ENCODE measurements around the gene TBC1D2B. TPM values are rescaled to one million over a fixed set of nuclear protein-coding genes. Genes with fewer than 3 reads are reported as not detected.

TBC1D2B gene
- total and polyA plus RNA-seq, 2 of the 4 experiments (the other 2 are of a cell fraction) = 17.7 to 28.3 TPM

GRCh38 chr15:78088773-78089080 is 11.2 kb upstream of the TBC1D2B start:
- peaks cover 27% of the 10 kb centered on the region for H3K4me1 ChIP-seq (ENCODE audit: control insufficient read depth, insufficient read depth, low read length)
- H3K9me3 ChIP-seq (ENCODE audit: control insufficient read depth, insufficient read depth, low read length) = no peaks in the 10 kb centered on the region
- CTCF ChIA-PET = interaction anchor here (1.0 kb wide), 1 partner anchor 13 kb away, joined by 3 read pairs; no protein-coding TSS in a partner anchor
- no peak overlapping the region for H3K27ac ChIP-seq (ENCODE audit: insufficient read depth, low read length)
- H2BK5ac ChIP-seq (ENCODE audit: low read depth, low read length, poor library complexity, severe bottlenecking) = no peak overlapping the region
- H4K20me1 ChIP-seq (ENCODE audit: insufficient read depth, low read length) = peaks cover 8% of the 10 kb centered on the region
- no peak overlapping the region for H3K4me2 ChIP-seq (ENCODE audit: low read depth, low read length)
- no peak overlapping the region for H2AK5ac ChIP-seq (ENCODE audit: low read depth, low read length)
- no peak overlapping the region for H2AFZ ChIP-seq (replicated peaks; ENCODE audit: low read length, poor library complexity)
- H3K79me1 ChIP-seq (ENCODE audit: low read depth in 1 of 2, low read length in 2 of 2) = no peaks in the 10 kb centered on the region
- H3K56ac ChIP-seq (ENCODE audit: extremely low read depth, insufficient read depth, low read length) = no peak overlapping the region
- H3K9me1 ChIP-seq (ENCODE audit: insufficient read depth, low read length) = peaks cover 15% of the 10 kb centered on the region
- no peak overlapping the region for H4K5ac ChIP-seq (ENCODE audit: low read depth, low read length)
- H3K4ac ChIP-seq (ENCODE audit: low read depth, low read length) = no peak overlapping the region
- no peak overlapping the region for H2BK15ac ChIP-seq (ENCODE audit: low read depth, low read length)
- in situ Hi-C loops (cut with MboI; ENCODE audit: low sequenced_read_pairs) (no loop called here), intact Hi-C loops (cut with micrococcal nuclease) (no loop called here), dilution Hi-C loops (cut with HindIII; ENCODE audit: low sequenced_read_pairs, unreplicated experiment) (no loop called here)
- no peak overlapping the region for H2AK9ac ChIP-seq (replicated peaks; ENCODE audit: low read depth, low read length, poor library complexity)
- TF ChIP-seq FOS (IDR thresholded peaks at IDR 0.05; ENCODE audit: low read depth, low read length) = no peak
- no peak for TF ChIP-seq ELK1 (IDR thresholded peaks at IDR 0.05; ENCODE audit: borderline replicate concordance, low read depth, low read length)
- TF ChIP-seq, protein P1, sequence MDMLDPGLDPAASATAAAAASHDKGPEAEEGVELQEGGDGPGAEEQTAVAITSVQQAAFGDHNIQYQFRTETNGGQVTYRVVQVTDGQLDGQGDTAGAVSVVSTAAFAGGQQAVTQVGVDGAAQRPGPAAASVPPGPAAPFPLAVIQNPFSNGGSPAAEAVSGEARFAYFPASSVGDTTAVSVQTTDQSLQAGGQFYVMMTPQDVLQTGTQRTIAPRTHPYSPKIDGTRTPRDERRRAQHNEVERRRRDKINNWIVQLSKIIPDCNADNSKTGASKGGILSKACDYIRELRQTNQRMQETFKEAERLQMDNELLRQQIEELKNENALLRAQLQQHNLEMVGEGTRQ (IDR thresholded peaks at IDR 0.05; ENCODE audit: low read depth, low read length) = no peak
- no peak for TF ChIP-seq RFX5 (IDR thresholded peaks at IDR 0.05; ENCODE audit: low read depth, low read length)
- no peak for TF ChIP-seq MAZ (IDR thresholded peaks at IDR 0.05; ENCODE audit: borderline replicate concordance, low read depth, low read length)
- TF ChIP-seq CEBPB (IDR thresholded peaks at IDR 0.05; ENCODE audit: low read depth, low read length) = no peak
- no peak for TF ChIP-seq MAFK (IDR thresholded peaks at IDR 0.05; ENCODE audit: low read depth, low read length)
- no peak for TF ChIP-seq RCOR1 (IDR thresholded peaks at IDR 0.05; ENCODE audit: insufficient replicate concordance, low read length)
- no peak for TF ChIP-seq CTCF (conservative IDR thresholded peaks at IDR 0.05; ENCODE audit: low read depth, low read length)
- no peak for TF ChIP-seq NFE2L2 (IDR thresholded peaks at IDR 0.05; ENCODE audit: low read depth, low read length)
- no peak for TF ChIP-seq MXI1 (IDR thresholded peaks at IDR 0.05; ENCODE audit: borderline replicate concordance, low read depth, low read length)
- TF ChIP-seq BHLHE40 (IDR thresholded peaks at IDR 0.05; ENCODE audit: low read depth, low read length) = no peak
- H3K18ac ChIP-seq (ENCODE audit: low read depth, low read length) = no peak overlapping the region
- no peak overlapping the region for H4K8ac ChIP-seq (ENCODE audit: low read depth in 2 of 2, low read length in 2 of 2)
- no peak overlapping the region for H3K14ac ChIP-seq (replicated peaks; ENCODE audit: low read depth, low read length)
- H3K4me3 ChIP-seq (ENCODE audit: insufficient read depth, low read depth, low read length) = no peak overlapping the region
- no peak overlapping the region for H2BK120ac ChIP-seq (ENCODE audit: low read depth, low read length)
- POLR2A ChIA-PET (ENCODE audit: unreplicated experiment) = no interaction called here
- ATAC-seq (ENCODE audit: low read depth) (no peak), DNase-seq (no peak)
- H4K91ac ChIP-seq (ENCODE audit: insufficient read depth, low read depth, low read length) = no peak overlapping the region
- peaks cover 12% of the 10 kb centered on the region for H3K27me3 ChIP-seq (ENCODE audit: control insufficient read depth, insufficient read depth, low read length)
- H3K36me3 ChIP-seq (ENCODE audit: control insufficient read depth, insufficient read depth, low read length) = no peaks in the 10 kb centered on the region
- H2BK20ac ChIP-seq (ENCODE audit: low read depth, low read length) = no peak overlapping the region
- WGBS, 2 experiments (ENCODE audit: extremely low coverage in 2 of 2, insufficient read length in 1 of 2) = no CpG with 5 or more reads among the region's 3 CpGs
- no TSS peak for BruUV-seq (replicated peaks)
- H3K23ac ChIP-seq (ENCODE audit: low read depth, low read length) = no peak overlapping the region
- H3K9ac ChIP-seq (ENCODE audit: low read depth, low read length) = no peak overlapping the region

All from IMR-90 (cell line).